Measurements from ENCODE around the gene MT2A. TPM values are rescaled to one million over a fixed set of nuclear protein-coding genes. Genes with fewer than 3 reads are reported as not detected.

Gene MT2A
- total and polyA plus RNA-seq, 2 of the 13 experiments (the other 11 are each of a cell fraction or from before 2014, with no cell fraction given), result 135 to 371 TPM

DNA sequence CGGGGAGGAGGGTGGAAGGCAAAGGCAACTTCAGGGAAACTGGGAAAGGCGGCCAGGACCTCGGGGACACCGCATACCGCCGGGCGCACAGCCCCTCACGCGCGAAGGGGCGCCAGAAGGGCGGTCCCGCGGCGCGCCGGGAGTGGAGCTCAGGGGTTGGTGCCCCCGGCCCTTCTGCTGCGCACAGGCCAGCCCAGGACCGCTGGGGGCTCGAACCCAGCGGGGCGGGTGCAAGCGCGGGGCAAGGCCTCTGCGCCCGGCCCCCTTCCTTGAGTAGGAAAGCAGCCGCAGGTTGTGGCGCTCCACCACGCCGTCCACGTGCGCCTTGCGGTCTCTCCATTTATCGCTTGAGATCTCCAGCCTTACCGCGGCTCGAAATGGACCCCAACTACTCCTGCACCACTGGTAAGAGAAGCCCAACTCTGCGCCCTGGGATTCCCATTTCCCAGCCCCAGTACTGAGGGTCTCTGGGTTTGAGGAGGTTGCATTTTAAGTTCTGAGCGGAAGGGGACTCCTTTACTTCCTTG, 27.1 kb downstream of the MT2A start (continued):
- no peak for TF ChIP-seq ZFP36L2 (CRISPR knock-in tag; IDR thresholded peaks at IDR 0.05)
- TF ChIP-seq PHB2 (IDR thresholded peaks at IDR 0.05; ENCODE audit: partially characterized antibody), result no peak
- TF ChIP-seq MED1 (CRISPR knock-in tag; IDR thresholded peaks at IDR 0.05), result no peak
- TF ChIP-seq SMAD3 (CRISPR knock-in tag; IDR thresholded peaks at IDR 0.05), result no peak
- TF ChIP-seq ZNF101 (CRISPR knock-in tag; IDR thresholded peaks at IDR 0.05; ENCODE audit: borderline replicate concordance, low read depth), result no peak
- TF ChIP-seq SMARCC2 (IDR thresholded peaks at IDR 0.05), result no peak

DNA sequence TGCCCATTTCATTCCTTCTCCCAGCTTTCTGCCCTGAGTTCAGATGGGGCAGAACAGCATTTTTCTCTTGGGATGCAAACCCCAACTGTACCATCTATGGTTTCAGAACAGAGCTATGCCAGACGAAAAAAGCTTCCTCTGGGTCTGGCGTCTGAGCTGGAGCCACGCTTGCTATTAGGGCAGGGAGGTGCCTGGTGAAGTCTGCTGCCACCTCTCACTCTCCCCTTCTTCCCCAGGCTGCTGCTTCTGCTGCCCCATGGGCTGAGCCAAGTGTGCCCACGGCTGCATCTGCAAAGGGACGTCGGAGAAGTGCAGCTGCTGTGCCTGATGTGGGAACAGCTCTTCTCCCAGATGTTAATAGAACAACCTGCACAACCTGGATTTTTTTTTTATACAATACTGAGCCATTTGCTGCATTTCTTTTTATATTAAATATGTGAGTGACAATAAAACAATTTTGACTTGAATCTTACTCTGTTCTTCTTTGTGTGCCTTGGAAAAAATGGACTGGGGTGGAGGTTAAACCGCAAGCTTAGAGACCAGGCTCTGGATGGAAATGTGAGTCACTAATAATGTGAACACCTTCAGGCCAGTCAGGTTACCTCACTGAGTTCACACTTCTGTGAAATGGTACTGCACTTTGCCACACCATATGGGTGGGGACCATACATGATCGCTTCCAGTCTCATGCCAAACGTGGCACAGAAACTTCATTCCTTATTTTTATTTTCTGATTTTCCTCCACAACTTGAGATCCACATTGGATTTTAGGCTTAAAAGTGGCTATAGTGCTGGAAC, 28.4 kb downstream of the MT2A start:
- no peak for ATAC-seq
- Histone ChIP-seq H3K9ac (ENCODE audit: insufficient read depth, low read depth, low read length) (no peak overlapping the region), H2AFZ (ENCODE audit: low read length) (no peak overlapping the region), H3K4me2 (ENCODE audit: low read depth, low read length) (no peak overlapping the region), H3K79me2 (ENCODE audit: insufficient read depth, low read length) (no peaks in the 10 kb centered on the region), H3K27me3 (ENCODE audit: control insufficient read depth in 1 of 2, insufficient read depth in 2 of 2, low read length in 2 of 2) (peaks cover 10 to 73% of the 10 kb centered on the region in 2 experiments; a peak in 4 of 5 replicates), H3K9me3 (ENCODE audit: low read length) (no peaks in the 10 kb centered on the region), H4K20me1 (ENCODE audit: insufficient read depth, low read length) (no peaks in the 10 kb centered on the region), H3K36me3 (replicated peaks in 1 of 2; ENCODE audit: control insufficient read depth in 1 of 2, insufficient read depth in 2 of 2, low read length in 2 of 2) (no peaks in the 10 kb centered on the region), H3K27ac (ENCODE audit: extremely low read length, insufficient read depth, low read length) (no peak overlapping the region), H3K4me3 (replicated peaks in 1 of 3; ENCODE audit: insufficient read depth in 1 of 3, low read depth in 2 of 3, low read length in 3 of 3) (no peak overlapping the region), H3K4me1 (ENCODE audit: insufficient read depth, low read length) (peaks cover 36% of the 10 kb centered on the region)
- ChIA-PET POLR2A (no interaction called here), CTCF (ENCODE audit: low intra/inter-chr PET ratio, low total read pairs) (no interaction called here)
- in situ Hi-C loops (cut with HindIII; ENCODE audit: extremely low pct_ligation_motif_present, low pct_unique_long_range_greater_than_20kb), result no loop called here
- BruUV-seq (replicated peaks), result no TSS peak
- 28% methylated on average over 7 of the region's 9 CpGs for WGBS (ENCODE audit: low lambda C conversion rate)
- FAIRE-seq, result no peak
- DNase-seq (ENCODE audit: low spot score), result no peak
- TF ChIP-seq, protein P1, sequence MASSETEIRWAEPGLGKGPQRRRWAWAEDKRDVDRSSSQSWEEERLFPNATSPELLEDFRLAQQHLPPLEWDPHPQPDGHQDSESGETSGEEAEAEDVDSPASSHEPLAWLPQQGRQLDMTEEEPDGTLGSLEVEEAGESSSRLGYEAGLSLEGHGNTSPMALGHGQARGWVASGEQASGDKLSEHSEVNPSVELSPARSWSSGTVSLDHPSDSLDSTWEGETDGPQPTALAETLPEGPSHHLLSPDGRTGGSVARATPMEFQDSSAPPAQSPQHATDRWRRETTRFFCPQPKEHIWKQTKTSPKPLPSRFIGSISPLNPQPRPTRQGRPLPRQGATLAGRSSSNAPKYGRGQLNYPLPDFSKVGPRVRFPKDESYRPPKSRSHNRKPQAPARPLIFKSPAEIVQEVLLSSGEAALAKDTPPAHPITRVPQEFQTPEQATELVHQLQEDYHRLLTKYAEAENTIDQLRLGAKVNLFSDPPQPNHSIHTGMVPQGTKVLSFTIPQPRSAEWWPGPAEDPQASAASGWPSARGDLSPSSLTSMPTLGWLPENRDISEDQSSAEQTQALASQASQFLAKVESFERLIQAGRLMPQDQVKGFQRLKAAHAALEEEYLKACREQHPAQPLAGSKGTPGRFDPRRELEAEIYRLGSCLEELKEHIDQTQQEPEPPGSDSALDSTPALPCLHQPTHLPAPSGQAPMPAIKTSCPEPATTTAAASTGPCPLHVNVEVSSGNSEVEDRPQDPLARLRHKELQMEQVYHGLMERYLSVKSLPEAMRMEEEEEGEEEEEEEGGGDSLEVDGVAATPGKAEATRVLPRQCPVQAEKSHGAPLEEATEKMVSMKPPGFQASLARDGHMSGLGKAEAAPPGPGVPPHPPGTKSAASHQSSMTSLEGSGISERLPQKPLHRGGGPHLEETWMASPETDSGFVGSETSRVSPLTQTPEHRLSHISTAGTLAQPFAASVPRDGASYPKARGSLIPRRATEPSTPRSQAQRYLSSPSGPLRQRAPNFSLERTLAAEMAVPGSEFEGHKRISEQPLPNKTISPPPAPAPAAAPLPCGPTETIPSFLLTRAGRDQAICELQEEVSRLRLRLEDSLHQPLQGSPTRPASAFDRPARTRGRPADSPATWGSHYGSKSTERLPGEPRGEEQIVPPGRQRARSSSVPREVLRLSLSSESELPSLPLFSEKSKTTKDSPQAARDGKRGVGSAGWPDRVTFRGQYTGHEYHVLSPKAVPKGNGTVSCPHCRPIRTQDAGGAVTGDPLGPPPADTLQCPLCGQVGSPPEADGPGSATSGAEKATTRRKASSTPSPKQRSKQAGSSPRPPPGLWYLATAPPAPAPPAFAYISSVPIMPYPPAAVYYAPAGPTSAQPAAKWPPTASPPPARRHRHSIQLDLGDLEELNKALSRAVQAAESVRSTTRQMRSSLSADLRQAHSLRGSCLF (CRISPR knock-in tag; IDR thresholded peaks at IDR 0.05; ENCODE audit: borderline replicate concordance), result no peak
- TF ChIP-seq ZNF883 (CRISPR knock-in tag; IDR thresholded peaks at IDR 0.05; ENCODE audit: not compliant biosample characterization) (no peak), SP2 (CRISPR knock-in tag; IDR thresholded peaks at IDR 0.05) (no peak), ZBTB21 (CRISPR knock-in tag; IDR thresholded peaks at IDR 0.05) (no peak), ZMYM4 (CRISPR knock-in tag; IDR thresholded peaks at IDR 0.05) (no peak)
- intact Hi-C loops (cut with micrococcal nuclease; ENCODE audit: unreplicated experiment), result no loop called here
